Stimulated activated CD4-positive, alpha-beta T cell treated with anti-CD3 and anti-CD28 coated beads, TNF-alpha, amount 100 ng/mL, for 4 hours (primary cell): Measurements from ENCODE around the gene BAD.

ENCODE experiments used
- DNase-seq, 3 experiments: peaks; one replicate each; pipeline ENCODE4 v3.0.0-alpha.2; 2020; ENCODE audit warnings: low read depth in 3 of 3

The BAD gene

DNA sequence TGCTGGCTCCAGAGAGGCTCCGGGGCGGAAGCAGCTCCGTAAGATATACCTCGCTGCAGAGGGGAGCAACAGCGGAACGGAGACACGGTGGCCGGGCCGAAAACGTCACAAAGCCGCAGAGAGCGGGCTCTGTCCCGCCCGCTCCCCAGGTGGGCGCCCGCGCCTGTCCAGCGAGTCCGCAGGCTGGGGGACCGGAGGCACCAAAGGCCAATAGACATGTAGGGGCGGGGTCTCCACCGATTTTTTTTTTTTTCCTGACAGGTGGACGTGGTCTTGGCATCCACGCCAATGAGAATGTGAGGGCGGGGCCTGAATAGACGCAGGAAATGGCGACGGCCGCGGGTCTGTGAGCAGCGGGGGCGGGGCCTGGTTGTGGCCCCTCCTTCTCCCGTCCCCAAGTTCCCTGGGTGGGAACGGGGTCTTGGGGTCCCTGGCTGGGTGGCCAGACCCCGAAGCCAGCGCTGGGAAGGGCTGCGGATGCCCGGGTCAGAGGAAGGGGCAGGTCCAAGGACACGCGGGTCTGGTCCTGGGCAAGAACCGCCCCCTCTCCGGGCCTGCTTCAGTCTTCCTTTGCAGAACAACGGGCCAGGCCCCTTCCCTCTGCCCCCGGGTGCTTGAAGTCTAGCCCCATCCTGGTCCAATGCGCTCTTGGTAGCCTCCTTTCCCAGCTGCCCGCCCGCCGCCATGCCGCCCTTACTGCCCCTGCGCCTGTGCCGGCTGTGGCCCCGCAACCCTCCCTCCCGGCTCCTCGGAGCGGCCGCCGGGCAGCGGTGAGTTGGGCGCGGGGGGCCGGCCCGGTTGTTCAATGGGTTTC is 54.1 kb downstream of the BAD start, which contains the start of gene DNAJC4:
Gene DNAJC4 (plus strand): TSS at position 378 of the 814 bp plus-strand sequence. CDS start 307 bp downstream, at position 685.
- peak; percentile 71 to 76 (median 75) for DNase-seq

DNA sequence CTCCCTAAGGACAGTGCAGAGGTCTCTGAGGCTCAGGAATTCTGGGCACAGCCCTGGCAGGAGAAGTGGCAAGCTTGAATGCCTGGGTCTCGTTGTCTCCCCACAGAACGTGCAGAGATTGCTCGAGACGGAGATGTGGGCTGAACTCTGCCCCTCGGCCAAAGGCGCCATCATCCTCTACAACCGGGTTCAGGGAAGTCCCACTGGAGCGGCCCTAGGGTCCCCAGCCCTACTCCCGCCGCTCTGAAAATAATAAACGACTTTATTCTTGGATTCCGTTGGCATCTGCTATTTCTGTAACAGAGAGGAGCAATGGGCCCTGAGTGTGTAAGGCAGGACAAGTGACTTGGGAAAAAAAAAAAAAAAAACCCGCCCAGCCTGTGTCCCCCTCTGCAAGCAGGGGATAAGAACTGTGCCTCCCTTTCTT is 54.7 kb downstream of the BAD start:
- DNase-seq, result no peak

GRCh38 chr11:64229090-64229743 is 55.2 kb downstream of the BAD start:
- DNase-seq, result no peak

- DNase-seq, result no peak
Measured at GRCh38 chr11:64227405-64227956, 57.0 kb downstream of the BAD start.

GRCh38 chr11:64226507-64227051 is 57.9 kb downstream of the BAD start:
- DNase-seq, result no peak

GRCh38 chr11:64225608-64226506 is 58.6 kb downstream of the BAD start, which contains the start of the genes NUDT22 and TRPT1:
Gene NUDT22 (plus strand): TSS chr11:64226274. CDS start chr11:64226653, 379 bp downstream.
Gene TRPT1 (minus strand): TSS chr11:64226186. CDS start chr11:64225860, 326 bp downstream.
- DNase-seq, result peak; percentile 82 to 93 (median 84)

DNA sequence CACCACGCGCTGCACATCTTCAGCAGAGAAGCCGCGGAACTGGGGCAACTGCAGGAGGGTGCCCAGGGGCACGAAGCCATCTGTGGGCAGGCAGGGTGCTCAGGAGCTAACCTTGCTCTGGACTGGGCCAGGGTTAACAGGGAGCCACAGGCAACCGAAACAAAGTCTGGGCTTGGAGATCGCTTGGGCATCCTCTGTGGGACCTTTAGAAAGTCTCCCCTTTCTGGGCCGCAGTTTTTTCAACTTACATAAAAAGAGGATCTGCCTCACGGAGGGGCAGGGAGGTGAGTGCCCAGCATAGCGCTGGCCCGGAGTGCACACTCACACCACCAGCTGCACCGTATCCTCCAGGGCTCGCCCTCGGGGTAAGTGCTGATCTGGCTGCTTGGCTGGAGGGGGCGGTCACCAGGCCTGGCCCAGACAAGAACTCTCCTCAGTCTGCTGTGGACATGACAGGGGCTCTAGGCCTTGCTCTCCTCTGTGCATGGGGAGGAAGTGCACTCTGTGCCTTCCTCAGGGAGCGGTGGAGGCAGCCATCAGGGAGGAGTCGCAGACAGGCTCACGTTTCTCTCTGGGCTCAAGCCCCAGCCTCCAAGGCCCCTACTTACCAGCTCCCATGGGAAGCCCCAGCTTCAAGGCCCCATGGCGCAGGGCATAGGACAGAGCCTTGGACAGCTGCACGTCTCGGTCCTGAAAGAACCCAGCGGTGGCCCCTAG is 59.4 kb downstream of the BAD start:
- DNase-seq, result no peak

DNA sequence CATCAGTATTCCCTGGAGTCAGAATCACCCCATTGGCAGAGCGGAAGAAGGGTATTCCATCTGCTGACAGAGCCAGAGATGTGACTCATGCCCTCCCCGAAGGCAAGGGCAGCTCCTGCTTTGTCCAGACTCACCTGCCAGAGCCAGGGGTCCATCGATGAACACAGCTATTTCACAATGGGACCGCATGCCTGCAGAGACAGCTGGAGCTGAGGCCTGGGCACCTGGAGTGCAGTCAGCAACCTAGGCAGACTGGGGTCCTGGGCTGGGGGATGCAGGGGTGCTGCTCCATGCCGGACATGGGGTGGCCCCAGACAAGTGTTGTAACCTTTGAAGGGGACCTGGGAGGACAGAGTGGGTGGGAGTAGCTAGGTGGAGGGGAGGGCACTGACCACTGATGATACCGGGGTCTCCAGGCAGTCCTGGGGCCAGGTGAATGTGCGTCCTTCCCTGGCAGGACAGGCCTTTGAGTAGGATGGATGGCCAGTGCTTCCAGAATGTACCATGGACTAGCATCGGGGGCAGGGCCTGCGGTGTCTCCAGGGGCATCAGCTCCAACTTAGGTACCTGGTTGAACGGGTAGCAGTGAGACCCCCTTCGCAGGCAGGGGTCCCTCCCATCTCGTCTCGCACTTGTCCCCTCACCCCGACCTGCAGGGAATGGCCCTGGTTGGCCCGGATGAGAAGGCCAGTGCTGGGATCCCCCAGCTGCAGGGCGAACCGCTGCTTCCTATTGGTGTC is 60.1 kb downstream of the BAD start:
- DNase-seq, result no peak

- DNase-seq, result no peak
Measured at GRCh38 chr11:64223001-64223651, 61.3 kb downstream of the BAD start.

DNA sequence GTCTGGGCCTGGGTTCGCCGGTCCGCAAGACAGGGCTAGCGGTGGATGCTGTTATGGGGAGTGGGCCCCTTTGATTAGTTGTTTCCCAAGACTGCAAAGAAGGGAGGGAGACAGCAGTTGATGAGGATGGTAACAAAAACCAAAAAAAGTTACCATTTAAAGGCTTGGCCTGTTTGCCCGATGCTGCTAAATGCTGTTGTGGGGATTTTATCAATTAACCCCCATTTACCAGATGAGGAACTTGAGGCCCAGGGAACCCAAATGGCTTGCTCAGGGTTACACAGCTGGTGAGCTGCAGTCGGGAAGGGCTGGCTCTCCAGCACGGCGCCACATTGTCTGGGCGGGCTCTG is 61.8 kb downstream of the BAD start:
- DNase-seq, result no peak

- no peak for DNase-seq
Measured at GRCh38 chr11:64220798-64221197, 63.7 kb downstream of the BAD start.

- DNase-seq, result no peak
Measured at GRCh38 chr11:64220271-64220670, 64.2 kb downstream of the BAD start.
